ENCODE data around the gene CERT1.

DNA sequence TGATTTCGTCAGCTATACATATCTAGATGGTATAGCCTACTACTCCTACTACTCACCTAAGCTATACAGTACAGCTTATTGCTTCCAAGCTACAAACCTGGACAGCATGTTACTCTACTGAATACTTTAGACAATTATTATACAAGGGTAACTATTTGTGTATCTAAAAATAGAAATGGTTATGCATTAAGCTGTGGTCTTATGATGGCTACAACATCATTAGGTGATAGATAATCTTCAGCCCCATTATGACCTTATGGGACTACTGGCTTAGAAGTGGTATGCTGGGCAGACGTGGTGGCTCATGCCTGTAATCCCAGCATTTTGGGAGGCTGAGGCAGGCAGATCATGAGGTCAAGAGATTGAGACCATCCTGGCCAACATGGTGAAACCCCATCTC lies 40.2 kb downstream of the CERT1 start:
- TF ChIP-seq POLR2A (IDR thresholded peaks at IDR 0.05) = no peak
- TF ChIP-seq, protein P1, sequence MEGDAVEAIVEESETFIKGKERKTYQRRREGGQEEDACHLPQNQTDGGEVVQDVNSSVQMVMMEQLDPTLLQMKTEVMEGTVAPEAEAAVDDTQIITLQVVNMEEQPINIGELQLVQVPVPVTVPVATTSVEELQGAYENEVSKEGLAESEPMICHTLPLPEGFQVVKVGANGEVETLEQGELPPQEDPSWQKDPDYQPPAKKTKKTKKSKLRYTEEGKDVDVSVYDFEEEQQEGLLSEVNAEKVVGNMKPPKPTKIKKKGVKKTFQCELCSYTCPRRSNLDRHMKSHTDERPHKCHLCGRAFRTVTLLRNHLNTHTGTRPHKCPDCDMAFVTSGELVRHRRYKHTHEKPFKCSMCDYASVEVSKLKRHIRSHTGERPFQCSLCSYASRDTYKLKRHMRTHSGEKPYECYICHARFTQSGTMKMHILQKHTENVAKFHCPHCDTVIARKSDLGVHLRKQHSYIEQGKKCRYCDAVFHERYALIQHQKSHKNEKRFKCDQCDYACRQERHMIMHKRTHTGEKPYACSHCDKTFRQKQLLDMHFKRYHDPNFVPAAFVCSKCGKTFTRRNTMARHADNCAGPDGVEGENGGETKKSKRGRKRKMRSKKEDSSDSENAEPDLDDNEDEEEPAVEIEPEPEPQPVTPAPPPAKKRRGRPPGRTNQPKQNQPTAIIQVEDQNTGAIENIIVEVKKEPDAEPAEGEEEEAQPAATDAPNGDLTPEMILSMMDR (IDR thresholded peaks at IDR 0.05) = no peak
